ENCODE results near the gene TRIML2.

GRCh38 chr4:188046657-188047056 lies 62.7 kb downstream of the TRIML2 start:
- no peak for TF ChIP-seq CTCF (IDR thresholded peaks at IDR 0.05)
- no peak for TF ChIP-seq POLR2A (IDR thresholded peaks at IDR 0.05)

Data from testis (tissue), 2 donors.